BE2C (cell line): Measurements from ENCODE around the gene CHST5.
"Not testable (repeated sequence)": the region's sequence is repeated elsewhere in the genome, so short reads cannot be mapped to it uniquely, and the experiment has no call there.

ENCODE experiments used
- DNase-seq: peaks from one replicate; pipeline ENCODE4 v3.0.0-alpha.2; 2020
- H3K27me3 ChIP-seq: fragments of 250-450 bp; sonication (Bioruptor Pico); 2 replicates; pipeline ENCODE4 v1.5.1; 2020; ENCODE audit warnings: mild to moderate bottlenecking
- H3K36me3 ChIP-seq: fragments of 250-450 bp; sonication (Bioruptor Pico); 2 replicates; pipeline ENCODE4 v1.5.1; 2020; ENCODE audit warnings: mild to moderate bottlenecking
- H3K4me1 ChIP-seq: fragments of 250-450 bp; sonication (Bioruptor Pico); 2 replicates; pipeline ENCODE4 v1.5.1; 2020
- H3K4me3 ChIP-seq: 2 replicates; pipeline ENCODE4 v1.5.1; 2011; ENCODE audit warnings: low read depth, low read length
- H3K9me3 ChIP-seq: fragments of 250-450 bp; sonication (Bioruptor Pico); 2 replicates; pipeline ENCODE4 v1.5.1; 2020
- CTCF ChIP-seq: IDR thresholded peaks from 2 replicates; pipeline ENCODE4 v1.5.1; 2012; ENCODE audit warnings: mild to moderate bottlenecking, low read depth, low read length

The CHST5 gene

DNA sequence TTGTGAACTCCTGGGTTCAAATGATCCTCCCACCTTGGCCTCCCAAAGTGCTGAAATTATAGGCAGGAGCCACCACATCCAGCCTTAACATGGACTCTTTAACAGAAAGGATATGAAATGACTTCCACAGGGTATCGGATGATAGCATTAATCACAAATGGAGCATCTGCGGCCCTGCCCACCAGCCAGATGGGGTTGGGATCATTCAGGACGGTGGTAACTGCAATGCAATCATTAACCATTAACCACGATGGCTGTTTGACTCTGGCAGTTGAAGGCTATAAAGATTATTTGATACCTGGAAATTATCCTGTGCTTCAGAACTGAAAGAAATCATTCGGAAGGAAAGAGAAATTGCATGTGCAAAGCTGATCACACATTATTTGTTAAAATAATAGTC, 5.3 kb upstream of the CHST5 start:
- Histone ChIP-seq H3K4me3 (no peak overlapping the region), H3K27me3 (no peaks in the 10 kb centered on the region), H3K36me3 (no peaks in the 10 kb centered on the region), H3K9me3 (no peaks in the 10 kb centered on the region), H3K4me1 (no peaks in the 10 kb centered on the region)
- no peak for TF ChIP-seq CTCF
- DNase-seq, result no peak

GRCh38 chr16:75538882-75539565, 3.1 kb upstream of the CHST5 start:
- not testable (repeated sequence) for H3K27me3 ChIP-seq, DNase-seq, H3K36me3 ChIP-seq, H3K4me1 ChIP-seq, H3K4me3 ChIP-seq, H3K9me3 ChIP-seq

GRCh38 chr16:75537776-75538175, 1.9 kb upstream of the CHST5 start:
- Histone ChIP-seq H3K27me3 (no peaks in the 10 kb centered on the region), H3K4me1 (no peaks in the 10 kb centered on the region), H3K4me3 (no peak overlapping the region), H3K36me3 (no peaks in the 10 kb centered on the region), H3K9me3 (no peaks in the 10 kb centered on the region)
- TF ChIP-seq CTCF, result no peak
- DNase-seq, result no peak

- no peak for DNase-seq
- H3K4me1 ChIP-seq, result no peaks in the 10 kb centered on the region
- H3K27me3 ChIP-seq, result no peaks in the 10 kb centered on the region
- no peak overlapping the region for H3K4me3 ChIP-seq
- no peak for TF ChIP-seq CTCF
- H3K9me3 ChIP-seq, result no peaks in the 10 kb centered on the region
- H3K36me3 ChIP-seq, result no peaks in the 10 kb centered on the region
These were observed 581 bp downstream of the CHST5 start for GRCh38 chr16:75535211-75535843.

DNA sequence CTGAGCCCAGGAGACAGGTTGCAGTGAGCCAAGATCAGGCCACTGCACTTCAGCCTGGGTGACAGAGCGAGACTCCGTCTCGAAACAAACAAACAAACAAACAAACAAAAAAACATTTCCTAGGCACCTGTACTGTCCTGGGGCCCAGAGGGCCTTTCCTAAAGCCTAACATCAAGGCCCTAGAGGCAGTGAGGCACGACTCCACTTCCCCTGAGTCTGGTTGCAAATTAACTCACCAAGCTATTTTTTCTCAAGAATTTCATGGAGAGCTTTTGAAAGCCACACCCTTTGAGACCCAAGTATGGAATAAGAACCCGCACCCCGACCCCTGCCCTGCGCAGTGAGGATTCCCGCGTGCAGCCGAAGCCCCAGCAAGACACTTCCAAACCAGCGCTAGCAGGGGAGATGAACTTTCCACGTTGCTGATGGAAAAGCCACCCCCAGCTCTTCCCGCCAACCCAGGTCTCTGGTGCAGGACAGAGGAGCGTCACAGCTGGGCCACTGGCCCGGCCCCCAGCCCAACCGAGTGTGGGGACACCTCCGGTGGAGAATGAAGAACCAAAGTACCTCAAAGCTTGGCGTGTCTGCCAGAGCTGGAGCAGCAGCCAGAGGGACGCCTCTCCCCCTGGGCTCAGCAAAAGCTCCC, 1.2 kb downstream of the CHST5 start:
- DNase-seq, result no peak
- Histone ChIP-seq H3K4me3 (no peak overlapping the region), H3K36me3 (no peaks in the 10 kb centered on the region), H3K27me3 (no peaks in the 10 kb centered on the region), H3K9me3 (no peaks in the 10 kb centered on the region), H3K4me1 (no peaks in the 10 kb centered on the region)
- TF ChIP-seq CTCF, result no peak

DNA sequence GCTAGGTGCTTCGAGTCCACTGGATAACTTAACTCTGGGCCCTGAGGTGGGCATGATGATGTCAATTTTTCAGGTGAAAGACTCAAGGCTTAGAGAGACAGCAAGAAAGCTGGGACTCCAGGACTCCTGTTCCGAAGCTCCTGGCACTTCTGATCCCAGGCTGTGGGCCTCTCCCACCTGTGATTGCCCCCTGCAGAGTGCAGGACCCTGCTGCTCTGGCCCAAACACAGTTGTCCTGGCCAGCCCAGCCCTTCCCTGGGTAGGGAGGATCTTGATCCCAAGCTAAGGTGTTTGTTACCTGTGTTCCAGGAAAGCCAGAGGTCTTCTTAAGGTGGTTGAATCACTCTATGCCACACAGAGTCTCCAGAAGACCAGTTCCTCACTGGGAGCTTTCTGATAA, 3.1 kb downstream of the CHST5 start:
- no peak for DNase-seq
- Histone ChIP-seq H3K4me1 (no peaks in the 10 kb centered on the region), H3K9me3 (no peaks in the 10 kb centered on the region), H3K4me3 (no peak overlapping the region), H3K36me3 (no peaks in the 10 kb centered on the region), H3K27me3 (no peaks in the 10 kb centered on the region)
- no peak for TF ChIP-seq CTCF
